HFFc6 (cell line): ENCODE results near the gene PSMD6. TPM values are rescaled to one million over a fixed set of nuclear protein-coding genes. Genes with fewer than 3 reads are reported as not detected.

ENCODE experiments used
- DNase-seq: peaks from one replicate; pipeline ENCODE4 v3.0.0-alpha.2; 2018
- H3K27ac Mint-ChIP-seq: 2 replicates; pipeline ENCODE4 v1.8.0; 2020; ENCODE audit warnings: mild to moderate bottlenecking, mixed read lengths
- H3K27me3 Mint-ChIP-seq: 2 replicates; pipeline ENCODE4 v1.8.0; 2021; ENCODE audit warnings: mild to moderate bottlenecking, moderate library complexity, mixed read lengths; ENCODE audit not compliant: insufficient read depth
- H3K36me3 Mint-ChIP-seq: 2 replicates; pipeline ENCODE4 v1.8.0; 2021; ENCODE audit warnings: low read depth, mixed read lengths
- H3K4me1 Mint-ChIP-seq: 2 replicates; pipeline ENCODE4 v1.8.0; 2020; ENCODE audit warnings: low read depth, mixed read lengths
- H3K4me3 Mint-ChIP-seq: 2 replicates; pipeline ENCODE4 v1.8.0; 2020; ENCODE audit warnings: mild to moderate bottlenecking, moderate library complexity, mixed read lengths
- H3K9me3 Mint-ChIP-seq: 2 replicates; pipeline ENCODE4 v1.8.0; 2020; ENCODE audit warnings: mild to moderate bottlenecking, mixed read lengths
- total RNA-seq, 6 experiments: library from RNA; stranded (reverse); fragmentation: NEBNext Ultra II Directional; extraction: Animal tissue kit (Norgen Biotek cat#: 25700); gene quantifications; 2 replicates in 1 of 6; 3 replicates in 5 of 6; pipeline ENCODE4 v1.2.3, GENCODE V29; 2021
- TF ChIP-seq, protein P1 (sequence below): fragments of 200-600 bp; sonication (generic); IDR thresholded peaks from 2 replicates; pipeline ENCODE4 v1.5.0; 2021; ENCODE audit warnings: antibody characterized with exemption, mild to moderate bottlenecking

Gene PSMD6
- total RNA-seq, 6 experiments from 2014 or later: 101 to 123 (median 113) TPM

DNA sequence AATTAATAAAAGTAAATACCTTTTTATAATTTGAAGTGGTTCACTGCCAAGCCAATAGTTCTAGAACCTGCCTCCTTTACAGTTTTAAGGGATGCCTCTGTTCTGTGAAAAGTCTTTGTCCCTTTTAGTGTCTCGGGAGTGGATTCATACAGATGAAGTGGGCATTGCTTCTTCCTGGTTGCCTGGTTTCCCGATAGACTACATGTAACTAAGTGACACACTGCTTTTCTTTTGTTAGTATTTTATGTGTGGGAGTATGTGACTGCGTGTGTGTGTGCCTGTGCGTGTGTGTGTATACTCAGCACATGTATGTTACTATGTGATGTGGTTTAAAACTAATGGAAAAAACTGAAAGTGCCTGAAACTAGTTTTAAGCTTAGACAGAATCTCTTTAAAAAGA is 21.1 kb downstream of the PSMD6 start:
- TF ChIP-seq, protein P1, sequence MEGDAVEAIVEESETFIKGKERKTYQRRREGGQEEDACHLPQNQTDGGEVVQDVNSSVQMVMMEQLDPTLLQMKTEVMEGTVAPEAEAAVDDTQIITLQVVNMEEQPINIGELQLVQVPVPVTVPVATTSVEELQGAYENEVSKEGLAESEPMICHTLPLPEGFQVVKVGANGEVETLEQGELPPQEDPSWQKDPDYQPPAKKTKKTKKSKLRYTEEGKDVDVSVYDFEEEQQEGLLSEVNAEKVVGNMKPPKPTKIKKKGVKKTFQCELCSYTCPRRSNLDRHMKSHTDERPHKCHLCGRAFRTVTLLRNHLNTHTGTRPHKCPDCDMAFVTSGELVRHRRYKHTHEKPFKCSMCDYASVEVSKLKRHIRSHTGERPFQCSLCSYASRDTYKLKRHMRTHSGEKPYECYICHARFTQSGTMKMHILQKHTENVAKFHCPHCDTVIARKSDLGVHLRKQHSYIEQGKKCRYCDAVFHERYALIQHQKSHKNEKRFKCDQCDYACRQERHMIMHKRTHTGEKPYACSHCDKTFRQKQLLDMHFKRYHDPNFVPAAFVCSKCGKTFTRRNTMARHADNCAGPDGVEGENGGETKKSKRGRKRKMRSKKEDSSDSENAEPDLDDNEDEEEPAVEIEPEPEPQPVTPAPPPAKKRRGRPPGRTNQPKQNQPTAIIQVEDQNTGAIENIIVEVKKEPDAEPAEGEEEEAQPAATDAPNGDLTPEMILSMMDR: no peak
- Mint-ChIP-seq H3K9me3 (no peaks in the 10 kb centered on the region), H3K27me3 (no peaks in the 10 kb centered on the region), H3K36me3 (peaks cover 15% of the 10 kb centered on the region; the same call in 1 of the 2 replicates), H3K4me1 (peaks cover 16% of the 10 kb centered on the region), H3K4me3 (no peak overlapping the region), H3K27ac (no peak overlapping the region)
- no peak for DNase-seq

DNA sequence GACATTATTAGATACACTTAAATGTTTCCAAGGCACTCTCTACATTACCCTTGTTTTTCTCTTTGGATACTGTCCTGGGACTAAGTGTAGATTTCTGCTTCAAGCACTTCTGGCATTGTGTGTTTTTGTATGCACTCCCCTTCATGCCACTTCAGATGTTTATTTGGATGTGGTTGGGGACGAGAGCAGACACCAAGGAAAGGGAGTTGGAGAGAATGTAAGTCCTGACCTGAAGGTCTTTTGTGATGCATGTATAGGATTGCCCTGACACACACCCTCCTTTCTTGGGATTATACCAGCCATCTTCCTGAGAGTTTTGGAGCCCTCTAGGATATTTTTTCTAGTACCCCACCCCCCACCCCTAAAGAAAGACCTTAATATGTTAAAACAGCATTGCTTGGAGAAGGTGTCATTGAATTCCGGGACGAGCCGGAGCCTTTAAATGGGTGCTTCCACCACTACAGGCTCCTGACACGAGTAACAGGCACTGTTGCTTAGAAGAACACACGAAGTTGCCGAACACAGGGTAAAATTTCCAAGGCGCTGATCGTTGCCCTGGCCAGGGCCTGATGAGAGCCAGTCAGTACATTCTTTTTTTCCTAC is 22.7 kb downstream of the PSMD6 start:
- Mint-ChIP-seq H3K27ac (peak overlapping the region; percentile 47), H3K9me3 (no peaks in the 10 kb centered on the region), H3K27me3 (no peaks in the 10 kb centered on the region; the same call in 1 of the 2 replicates), H3K4me1 (peaks cover 16% of the 10 kb centered on the region), H3K4me3 (no peak overlapping the region), H3K36me3 (peaks cover 22% of the 10 kb centered on the region)
- no peak for DNase-seq
- TF ChIP-seq, protein P1: no peak

DNA sequence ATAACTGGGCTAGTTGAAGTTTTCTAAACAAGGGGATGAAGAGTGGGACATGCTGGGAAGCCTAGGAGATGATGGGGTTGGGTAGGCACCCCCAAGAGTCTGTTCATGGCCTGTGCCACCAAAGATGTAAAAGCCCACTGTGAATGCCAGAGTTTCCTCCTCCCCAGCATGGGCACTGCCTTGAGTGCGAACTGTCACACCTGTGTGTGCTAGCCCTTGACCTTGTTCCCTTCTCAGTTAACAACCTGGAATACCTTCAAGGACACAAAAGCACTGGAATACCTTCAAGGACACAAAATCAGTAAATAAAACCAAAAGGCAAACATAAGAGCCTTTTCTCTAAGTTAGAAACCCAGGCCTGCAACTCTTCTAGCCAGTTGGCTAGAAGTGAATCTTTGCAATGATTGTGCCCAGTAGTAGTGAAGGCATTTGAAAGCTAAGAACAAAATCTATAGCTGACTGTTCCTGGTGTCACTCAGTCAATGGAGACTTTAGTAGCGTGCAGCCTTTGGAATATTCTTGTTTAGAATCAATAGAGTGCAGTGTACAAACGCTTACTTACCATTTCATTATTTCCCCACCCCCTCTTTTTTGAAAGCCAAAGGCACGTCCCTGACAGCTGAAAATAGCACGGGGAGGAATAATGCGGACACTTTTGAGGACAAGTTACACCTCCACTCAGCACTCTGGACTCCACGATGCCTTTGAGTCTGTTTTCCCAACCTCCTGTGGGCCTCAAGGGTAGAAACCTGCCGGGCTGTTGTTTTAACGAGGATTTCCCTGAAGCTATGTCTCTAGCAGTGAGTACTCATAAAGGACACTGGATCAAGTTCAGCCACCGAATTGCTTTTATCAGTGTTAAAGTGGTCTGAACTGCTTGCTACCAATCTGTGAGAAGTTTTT is 24.2 kb downstream of the PSMD6 start:
- DNase-seq: no peak
- Mint-ChIP-seq H3K9me3 (no peaks in the 10 kb centered on the region), H3K4me1 (peaks cover 16% of the 10 kb centered on the region), H3K27ac (no peak overlapping the region), H3K4me3 (no peak overlapping the region), H3K36me3 (peaks cover 31% of the 10 kb centered on the region), H3K27me3 (no peaks in the 10 kb centered on the region; the same call in 1 of the 2 replicates)
- TF ChIP-seq, protein P1: no peak

DNA sequence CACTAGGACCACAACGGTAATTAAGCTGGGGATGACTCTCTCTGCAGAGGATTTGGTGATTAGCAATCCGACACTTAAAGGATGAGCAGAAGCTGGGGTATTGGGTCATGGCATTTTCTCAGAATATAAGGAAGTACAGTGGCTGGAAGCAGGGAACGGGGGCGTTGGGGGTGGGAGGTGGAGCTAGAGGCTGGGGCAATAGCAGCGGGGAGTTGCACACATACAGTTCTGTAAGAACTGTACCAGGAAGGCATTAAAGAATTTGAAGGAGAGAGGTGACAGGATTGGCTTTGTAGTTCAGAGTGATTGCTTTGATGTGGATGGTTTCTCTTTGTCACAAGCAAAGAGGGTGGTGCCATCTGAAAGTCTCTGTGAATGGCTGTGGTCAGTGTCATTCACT is 28.2 kb downstream of the PSMD6 start:
- no peak for DNase-seq
- Mint-ChIP-seq H3K36me3 (peaks cover 41% of the 10 kb centered on the region), H3K27me3 (no peaks in the 10 kb centered on the region; the same call in 1 of the 2 replicates), H3K9me3 (no peaks in the 10 kb centered on the region), H3K4me1 (peaks cover 15% of the 10 kb centered on the region), H3K27ac (no peak overlapping the region), H3K4me3 (no peak overlapping the region)
- TF ChIP-seq, protein P1: no peak

DNA sequence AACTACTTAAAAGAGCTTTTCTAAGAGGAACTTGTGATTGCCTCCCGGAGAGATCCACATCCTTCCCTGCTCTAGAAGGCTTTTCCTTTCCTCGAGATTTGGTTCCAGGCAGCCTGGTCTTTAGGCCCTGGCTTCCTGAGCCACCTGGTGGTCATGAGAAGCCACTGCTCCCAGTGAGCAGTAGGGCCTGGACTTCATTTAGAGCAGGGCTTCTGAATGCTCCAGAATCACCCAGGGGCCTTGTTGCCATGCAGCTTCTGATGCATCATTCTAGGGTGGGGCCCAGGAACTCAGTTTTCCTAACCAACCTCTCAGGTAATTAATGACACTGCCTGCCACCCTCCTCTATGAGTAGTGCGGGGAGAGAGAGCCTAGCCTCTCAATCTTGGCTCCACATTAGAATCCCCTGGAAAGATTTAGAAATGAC is 29.6 kb downstream of the PSMD6 start:
- H3K27ac Mint-ChIP-seq: peak overlapping the region; percentile 47; the same call in 1 of the 2 replicates
- DNase-seq: peak; percentile 72

More for the DNA sequence above, 29.6 kb downstream of the PSMD6 start:
- Mint-ChIP-seq H3K4me3 (no peak overlapping the region), H3K4me1 (peaks cover 8% of the 10 kb centered on the region), H3K36me3 (peaks cover 41% of the 10 kb centered on the region), H3K9me3 (no peaks in the 10 kb centered on the region), H3K27me3 (peaks cover 1% of the 10 kb centered on the region; the same call in 1 of the 2 replicates)
- TF ChIP-seq, protein P1: peak; percentile 94
